Measurements from ENCODE around the gene ALG1. TPM values are rescaled to one million over a fixed set of nuclear protein-coding genes. Genes with fewer than 3 reads are reported as not detected.

ALG1 gene
- total and polyA plus RNA-seq, 2 donors (not counting 3 experiments of a cell fraction or from before 2014, with no cell fraction given): 33.7 to 46.0 TPM

GRCh38 chr16:5071341-5071680 is 332 bp upstream of the ALG1 start:
- TF ChIP-seq JUN (IDR thresholded peaks at IDR 0.05; ENCODE audit: borderline replicate concordance, insufficient read depth, insufficient read length, low read depth) (no peak), FOS (IDR thresholded peaks at IDR 0.05; ENCODE audit: borderline replicate concordance, insufficient read depth, low read length) (no peak), EZH2 (IDR thresholded peaks at IDR 0.05; ENCODE audit: borderline replicate concordance, low read depth, low read length, severe bottlenecking) (no peak), POLR2A (IDR thresholded peaks at IDR 0.05; ENCODE audit: low read depth, low read length) (no peak), GATA2 (IDR thresholded peaks at IDR 0.05; ENCODE audit: insufficient read depth, insufficient read length, low read depth, low read length) (no peak), MYC (IDR thresholded peaks at IDR 0.05; ENCODE audit: low read depth, low read length) (no peak), CTCF (IDR thresholded peaks at IDR 0.05; ENCODE audit: extremely low read depth in 1 of 2, insufficient read depth in 1 of 2, low read depth in 1 of 2, low read length in 2 of 2) (no peak), MAX (IDR thresholded peaks at IDR 0.05; ENCODE audit: insufficient read depth, insufficient read length) (no peak)
- Histone ChIP-seq H3K27ac (ENCODE audit: insufficient read depth, low read depth, low read length) (no peak overlapping the region), H3K4me2 (ENCODE audit: insufficient read depth, low read length) (peak overlapping the region; percentile 49), H3K9me3 (replicated peaks; ENCODE audit: control insufficient read depth, insufficient read depth, low read length) (no peaks in the 10 kb centered on the region), H4K20me1 (replicated peaks; ENCODE audit: control insufficient read depth, extremely low read depth, insufficient read depth, low read length) (no peaks in the 10 kb centered on the region), H3K27me3 (ENCODE audit: control insufficient read depth in 2 of 2, insufficient read depth in 2 of 2, low read length in 2 of 2) (no peaks in the 10 kb centered on the region), H3K9ac (replicated peaks; ENCODE audit: extremely low read depth, insufficient read depth, low read length) (peak overlapping the region; percentile 85), H2AFZ (ENCODE audit: low read depth, low read length) (peak overlapping the region; percentile 94), H3K4me3 (replicated peaks in 1 of 3; ENCODE audit: insufficient read depth in 1 of 3, low read depth in 1 of 3, low read length in 3 of 3) (peak overlapping the region in 2 of 3 experiments; percentile 50 to 79), H3K9me1 (replicated peaks; ENCODE audit: control insufficient read depth, extremely low read depth, insufficient read depth, low read length) (no peaks in the 10 kb centered on the region), H3K36me3 (ENCODE audit: control insufficient read depth in 2 of 2, extremely low read depth in 1 of 2, insufficient read depth in 2 of 2, low read length in 2 of 2) (peaks cover 1 to 7% of the 10 kb centered on the region in 2 experiments), H3K4me1 (ENCODE audit: control insufficient read depth, extremely low read depth, insufficient read depth, low read length) (peaks cover 8% of the 10 kb centered on the region), H3K79me2 (ENCODE audit: control insufficient read depth, insufficient read depth, low read length) (peaks cover 9% of the 10 kb centered on the region)
- BruUV-seq (replicated peaks): TSS peak; percentile 28
- dilution Hi-C loops (cut with MboI; ENCODE audit: extremely low pct_ligation_motif_present, low sequenced_read_pairs) (no loop called here), intact Hi-C loops (cut with micrococcal nuclease) (no loop called here)
- FAIRE-seq (no peak), DNase-seq (ENCODE audit: low read depth, low spot score) (no peak)
- ChIA-PET POLR2A (no interaction called here), CTCF (no interaction called here)
